PFSK-1 (cell line): ENCODE data around the gene XRCC4.

Source experiments
- SIN3A ChIP-seq: IDR thresholded peaks from 2 replicates; pipeline ENCODE4 v1.6.1; 2012; ENCODE audit warnings: mild to moderate bottlenecking, low read length, moderate library complexity, borderline replicate concordance; ENCODE audit not compliant: insufficient read depth
- TF ChIP-seq, protein P1 (sequence below), 2 experiments: IDR thresholded peaks; 2 replicates each; pipeline versions ENCODE4 v1.6.1 to v1.8.0; 2011 to 2012; ENCODE audit warnings: low read depth in 2 of 2, low read length in 2 of 2, control low read depth in 1 of 2, inconsistent platforms in 1 of 2, mild to moderate bottlenecking in 1 of 2, moderate library complexity in 1 of 2; ENCODE audit not compliant: insufficient read depth in 1 of 2

DNA sequence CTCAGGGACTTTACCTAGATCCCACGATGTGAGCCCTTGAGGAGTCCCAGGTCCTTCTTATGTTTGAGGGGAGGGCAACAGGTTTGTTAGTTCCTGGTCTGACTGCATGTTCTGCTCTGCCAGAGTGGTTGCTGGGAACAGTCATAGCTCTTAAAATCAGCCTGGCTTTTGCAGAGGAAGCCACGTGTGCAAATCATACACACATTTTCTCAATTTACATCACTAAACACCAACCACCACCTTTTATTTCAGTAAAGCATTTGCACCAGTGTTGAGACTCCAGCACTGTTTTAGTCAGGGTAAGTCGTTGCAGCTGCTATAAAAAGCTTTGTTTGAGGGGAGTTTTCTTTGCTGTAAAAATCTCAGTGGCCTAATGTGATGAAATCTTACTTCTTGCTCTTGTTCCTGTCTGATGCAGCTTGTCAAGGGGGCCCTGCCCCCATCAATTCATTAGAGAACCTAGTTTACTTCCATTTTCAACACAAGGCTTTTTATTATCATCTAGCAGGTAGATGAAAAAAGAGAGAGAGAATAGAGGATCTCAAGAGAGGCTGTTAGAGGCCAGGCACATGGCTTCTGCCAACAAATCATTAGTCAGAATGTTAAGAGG, 323.9 kb downstream of the XRCC4 start:
- TF ChIP-seq, protein P1, sequence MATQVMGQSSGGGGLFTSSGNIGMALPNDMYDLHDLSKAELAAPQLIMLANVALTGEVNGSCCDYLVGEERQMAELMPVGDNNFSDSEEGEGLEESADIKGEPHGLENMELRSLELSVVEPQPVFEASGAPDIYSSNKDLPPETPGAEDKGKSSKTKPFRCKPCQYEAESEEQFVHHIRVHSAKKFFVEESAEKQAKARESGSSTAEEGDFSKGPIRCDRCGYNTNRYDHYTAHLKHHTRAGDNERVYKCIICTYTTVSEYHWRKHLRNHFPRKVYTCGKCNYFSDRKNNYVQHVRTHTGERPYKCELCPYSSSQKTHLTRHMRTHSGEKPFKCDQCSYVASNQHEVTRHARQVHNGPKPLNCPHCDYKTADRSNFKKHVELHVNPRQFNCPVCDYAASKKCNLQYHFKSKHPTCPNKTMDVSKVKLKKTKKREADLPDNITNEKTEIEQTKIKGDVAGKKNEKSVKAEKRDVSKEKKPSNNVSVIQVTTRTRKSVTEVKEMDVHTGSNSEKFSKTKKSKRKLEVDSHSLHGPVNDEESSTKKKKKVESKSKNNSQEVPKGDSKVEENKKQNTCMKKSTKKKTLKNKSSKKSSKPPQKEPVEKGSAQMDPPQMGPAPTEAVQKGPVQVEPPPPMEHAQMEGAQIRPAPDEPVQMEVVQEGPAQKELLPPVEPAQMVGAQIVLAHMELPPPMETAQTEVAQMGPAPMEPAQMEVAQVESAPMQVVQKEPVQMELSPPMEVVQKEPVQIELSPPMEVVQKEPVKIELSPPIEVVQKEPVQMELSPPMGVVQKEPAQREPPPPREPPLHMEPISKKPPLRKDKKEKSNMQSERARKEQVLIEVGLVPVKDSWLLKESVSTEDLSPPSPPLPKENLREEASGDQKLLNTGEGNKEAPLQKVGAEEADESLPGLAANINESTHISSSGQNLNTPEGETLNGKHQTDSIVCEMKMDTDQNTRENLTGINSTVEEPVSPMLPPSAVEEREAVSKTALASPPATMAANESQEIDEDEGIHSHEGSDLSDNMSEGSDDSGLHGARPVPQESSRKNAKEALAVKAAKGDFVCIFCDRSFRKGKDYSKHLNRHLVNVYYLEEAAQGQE (IDR thresholded peaks at IDR 0.05; ENCODE audit: insufficient read depth in 1 of 2, low read depth in 2 of 2, low read length in 2 of 2) = no peak
- TF ChIP-seq SIN3A = no peak
